HG03039 (cell line): ENCODE data around the gene GYG2.
"Not testable (repeated sequence)": the region's sequence is repeated elsewhere in the genome, so short reads cannot be mapped to it uniquely, and the experiment has no call there.

Experiments
- ATAC-seq: cut with Tn5 transposase; IDR thresholded peaks from one replicate; pipeline ENCODE4 v1.9.1; 2021; ENCODE audit warnings: mild to moderate bottlenecking, moderate library complexity; ENCODE audit not compliant: unreplicated experiment

Gene GYG2

GRCh38 chrX:2898846-2899512 is 70.2 kb downstream of the GYG2 start:
- no peak for ATAC-seq

DNA sequence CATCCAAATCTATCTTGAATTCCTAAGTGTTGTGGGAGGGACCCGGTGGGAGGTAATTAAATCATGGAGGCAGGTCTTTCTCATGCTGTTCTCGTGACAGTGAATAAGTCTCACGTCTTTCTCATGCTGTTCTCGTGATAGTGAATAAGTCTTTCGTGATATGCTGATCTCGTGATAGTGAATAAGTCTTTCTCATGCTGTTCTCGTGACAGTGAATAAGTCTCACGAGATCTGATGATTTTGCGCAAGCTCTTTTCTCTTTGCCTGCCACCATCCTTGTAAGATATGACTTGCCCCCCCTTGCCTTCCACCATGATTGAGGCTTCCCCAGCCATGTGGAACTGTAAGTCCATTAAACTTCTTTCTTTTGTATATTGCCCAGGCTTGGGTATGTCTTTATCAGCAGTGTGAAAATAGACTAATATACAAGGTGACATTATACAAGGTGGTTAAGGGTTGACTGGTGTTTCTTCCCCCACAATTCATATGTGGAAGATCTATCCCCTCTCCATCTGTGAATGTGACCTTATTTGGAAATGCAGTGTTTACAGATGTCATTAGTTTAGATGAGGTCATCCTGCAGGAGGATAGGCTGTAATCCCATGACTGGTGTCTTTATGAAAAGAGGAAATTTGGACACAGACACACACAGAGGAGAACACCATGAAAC is 72.8 kb downstream of the GYG2 start:
- no peak for ATAC-seq

DNA sequence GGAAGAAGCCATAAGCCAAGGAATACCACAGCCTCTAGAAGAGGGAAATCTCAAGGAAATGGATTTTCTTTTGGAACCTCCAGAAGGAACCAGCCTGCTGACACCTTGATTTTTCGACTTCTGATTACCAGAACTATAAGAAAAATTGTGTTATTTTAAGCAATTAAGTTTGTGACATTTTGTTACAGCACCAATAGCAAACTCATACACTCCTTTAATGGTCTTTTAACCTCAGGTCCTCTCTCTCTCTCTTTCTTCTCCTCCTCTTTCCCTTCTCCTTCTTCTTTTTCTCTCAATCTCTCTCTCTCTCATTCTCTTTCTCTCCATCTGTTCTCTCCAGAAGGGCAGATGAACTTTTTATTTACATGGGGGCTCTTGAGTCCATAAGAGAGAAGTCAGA is 74.1 kb downstream of the GYG2 start:
- ATAC-seq: no peak

GRCh38 chrX:2903366-2903765 is 74.6 kb downstream of the GYG2 start:
- ATAC-seq: no peak

GRCh38 chrX:2907295-2907694 is 78.6 kb downstream of the GYG2 start:
- ATAC-seq: no peak

GRCh38 chrX:2908125-2908685 is 79.5 kb downstream of the GYG2 start:
- no peak for ATAC-seq

DNA sequence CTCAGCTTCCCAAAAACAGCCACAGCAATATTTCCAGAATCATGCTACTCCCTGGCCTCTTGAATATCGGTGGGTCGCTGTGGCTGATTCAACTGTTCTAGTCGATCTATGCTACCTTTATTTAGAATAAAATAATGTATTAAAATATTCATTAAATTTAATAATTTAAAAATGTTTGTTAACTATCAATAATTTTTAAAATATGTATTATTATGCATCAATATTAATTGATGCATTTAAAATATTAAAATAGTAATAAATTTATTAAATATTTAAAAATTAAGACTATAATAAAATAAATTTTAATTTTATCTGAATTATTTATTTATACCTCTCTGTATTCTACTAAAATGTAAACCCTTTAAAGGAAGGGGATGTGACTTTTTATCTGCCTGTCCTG is 81.4 kb downstream of the GYG2 start:
- ATAC-seq: no peak

DNA sequence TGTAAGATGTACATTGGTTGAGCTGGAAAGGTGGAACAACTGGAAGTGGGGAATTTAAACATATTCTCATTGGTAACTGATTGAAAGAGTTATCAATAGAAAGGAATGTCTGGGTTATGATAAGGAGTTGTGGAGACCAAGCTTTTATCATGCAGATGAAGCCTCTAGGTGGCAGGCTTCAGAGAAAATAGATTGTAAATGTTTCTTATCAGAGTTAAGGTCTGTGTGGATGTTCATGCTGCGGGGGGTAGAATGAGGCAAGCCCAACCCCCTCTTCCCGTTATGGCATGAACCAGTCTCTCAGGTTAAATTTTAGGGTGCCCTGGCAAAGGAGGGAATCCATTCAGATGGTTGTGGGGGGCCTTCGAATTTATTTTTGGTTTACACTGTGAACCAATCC is 84.4 kb downstream of the GYG2 start:
- no peak for ATAC-seq

DNA sequence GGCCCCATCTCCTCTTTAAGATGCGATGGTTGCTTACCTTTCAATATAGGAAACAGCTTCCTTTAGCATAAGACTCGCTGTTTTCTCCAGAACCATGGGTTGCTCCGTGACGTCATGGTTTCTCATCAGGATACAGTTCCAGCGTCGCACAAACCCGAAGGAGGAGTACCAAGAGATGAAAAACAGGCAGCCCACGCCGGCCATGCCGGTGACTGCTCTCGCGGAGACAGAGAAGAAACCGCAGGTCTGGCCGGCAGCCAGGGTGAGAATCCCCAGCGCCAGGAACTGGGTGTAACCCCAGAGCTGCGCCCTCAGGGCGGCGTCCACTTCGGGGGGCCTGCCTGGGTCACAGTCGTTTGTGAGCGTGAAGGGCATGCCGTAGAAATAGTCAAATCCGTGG is 89.0 kb downstream of the GYG2 start:
- no peak for ATAC-seq

GRCh38 chrX:2921193-2921592 is 92.5 kb downstream of the GYG2 start:
- ATAC-seq: no peak

- ATAC-seq: no peak
These were observed 93.0 kb downstream of the GYG2 start for GRCh38 chrX:2921750-2922149.

DNA sequence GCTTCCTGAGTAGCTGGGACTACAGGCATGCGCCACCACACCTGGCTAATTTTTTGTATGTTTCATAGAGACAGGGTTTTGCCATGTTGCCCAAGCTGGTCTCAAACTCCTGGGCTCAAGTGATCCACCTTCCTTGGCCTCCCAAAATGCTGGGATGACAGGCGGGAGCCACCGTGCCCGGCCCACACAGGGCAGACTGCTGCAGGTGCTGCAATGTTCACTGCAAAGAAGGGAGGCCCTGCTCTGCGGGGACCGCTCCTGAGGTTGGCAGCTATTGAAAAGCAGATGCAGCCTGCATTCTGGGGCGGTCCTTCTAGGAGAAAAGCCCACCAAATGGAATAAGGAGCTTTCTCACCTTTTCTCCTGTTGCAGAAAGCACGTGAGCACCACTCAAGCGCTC is 95.4 kb downstream of the GYG2 start:
- ATAC-seq: no peak

GRCh38 chrX:2926255-2926654 is 97.5 kb downstream of the GYG2 start:
- not testable (repeated sequence) for ATAC-seq

GRCh38 chrX:2926664-2927275 is 98.0 kb downstream of the GYG2 start:
- no peak for ATAC-seq

- no peak for ATAC-seq
These were observed 99.5 kb downstream of the GYG2 start for GRCh38 chrX:2928191-2928582.

DNA sequence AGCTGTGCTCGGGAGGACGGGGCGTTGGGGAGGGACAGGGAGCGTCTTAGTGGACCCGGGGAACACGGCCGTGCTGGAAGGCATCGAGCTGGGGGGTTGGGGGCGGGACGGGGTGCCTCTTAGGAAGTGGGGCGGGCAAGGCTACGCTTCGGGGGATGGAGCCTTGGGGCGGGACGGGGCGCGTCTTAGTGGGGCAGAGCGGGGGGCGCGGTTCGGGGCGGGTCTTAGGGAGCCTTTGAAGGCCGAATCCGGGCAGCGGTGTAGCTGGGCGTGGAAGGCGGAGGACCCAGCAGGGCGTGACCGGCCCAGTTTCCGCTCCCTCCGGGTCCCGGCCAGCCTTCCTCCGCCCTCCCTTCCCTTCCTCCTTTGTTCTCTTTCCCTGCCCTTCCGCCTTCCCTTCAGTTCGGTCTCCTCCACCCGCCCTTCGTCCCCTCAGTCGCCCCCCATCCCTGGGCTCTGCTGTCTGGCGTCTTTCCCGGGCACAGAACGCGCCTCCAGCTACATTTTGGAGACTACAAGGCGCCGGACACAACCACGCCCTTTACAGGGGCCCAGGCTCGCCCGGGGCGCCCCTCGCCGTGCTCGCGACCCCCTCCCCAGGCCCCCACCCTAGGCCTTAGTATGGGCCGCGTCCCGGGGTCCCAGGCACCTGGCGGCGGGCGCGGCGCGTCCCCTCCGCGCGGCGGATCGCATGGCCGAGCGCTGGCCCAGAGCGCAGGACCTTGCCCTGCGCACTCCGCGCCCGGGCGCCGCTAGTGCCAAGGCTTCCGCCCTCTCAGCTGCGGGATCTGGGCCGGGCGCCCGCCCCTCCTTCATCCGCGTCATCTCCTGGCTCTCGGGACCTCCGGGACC is 100.1 kb downstream of the GYG2 start, which contains the start of gene ARSD:
TSS of gene ARSD (minus strand) at position 757 of the 852 bp plus-strand sequence. CDS start at position 693, 64 bp downstream.
- peak; percentile 85 for ATAC-seq

DNA sequence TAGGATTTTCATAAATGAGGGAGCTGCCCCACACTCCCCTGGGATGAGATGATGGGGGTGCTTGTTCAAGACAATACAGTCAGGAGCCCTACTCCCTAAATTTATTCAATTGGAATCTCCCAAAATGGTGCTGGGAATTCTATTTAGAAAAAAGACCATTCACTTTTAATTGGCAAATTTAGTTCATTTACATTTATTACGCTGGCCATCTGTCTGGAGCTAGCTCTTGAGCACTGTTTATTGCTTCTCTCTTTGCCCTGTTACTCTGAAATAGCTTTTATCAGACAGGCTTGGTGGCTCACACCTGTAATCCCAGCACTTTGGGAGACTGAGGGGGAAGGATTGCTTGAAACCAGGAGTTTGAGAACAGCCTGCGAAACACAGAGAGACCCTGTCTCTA is 102.4 kb downstream of the GYG2 start:
- ATAC-seq: no peak

- no peak for ATAC-seq
These were observed 102.9 kb downstream of the GYG2 start for GRCh38 chrX:2931612-2932011.
